Measurements from ENCODE around the gene TBC1D10B. TPM values are rescaled to one million over a fixed set of nuclear protein-coding genes. Genes with fewer than 3 reads are reported as not detected.
A peak's percentile ranks its signal among the peaks of the same experiment; 100 is the strongest.

Gene TBC1D10B
- total and polyA plus RNA-seq, 9 of the 15 experiments (the other 6 are each of a cell fraction or from before 2014, with no cell fraction given), result 2.2 to 55.4 (median 17.5) TPM

DNA sequence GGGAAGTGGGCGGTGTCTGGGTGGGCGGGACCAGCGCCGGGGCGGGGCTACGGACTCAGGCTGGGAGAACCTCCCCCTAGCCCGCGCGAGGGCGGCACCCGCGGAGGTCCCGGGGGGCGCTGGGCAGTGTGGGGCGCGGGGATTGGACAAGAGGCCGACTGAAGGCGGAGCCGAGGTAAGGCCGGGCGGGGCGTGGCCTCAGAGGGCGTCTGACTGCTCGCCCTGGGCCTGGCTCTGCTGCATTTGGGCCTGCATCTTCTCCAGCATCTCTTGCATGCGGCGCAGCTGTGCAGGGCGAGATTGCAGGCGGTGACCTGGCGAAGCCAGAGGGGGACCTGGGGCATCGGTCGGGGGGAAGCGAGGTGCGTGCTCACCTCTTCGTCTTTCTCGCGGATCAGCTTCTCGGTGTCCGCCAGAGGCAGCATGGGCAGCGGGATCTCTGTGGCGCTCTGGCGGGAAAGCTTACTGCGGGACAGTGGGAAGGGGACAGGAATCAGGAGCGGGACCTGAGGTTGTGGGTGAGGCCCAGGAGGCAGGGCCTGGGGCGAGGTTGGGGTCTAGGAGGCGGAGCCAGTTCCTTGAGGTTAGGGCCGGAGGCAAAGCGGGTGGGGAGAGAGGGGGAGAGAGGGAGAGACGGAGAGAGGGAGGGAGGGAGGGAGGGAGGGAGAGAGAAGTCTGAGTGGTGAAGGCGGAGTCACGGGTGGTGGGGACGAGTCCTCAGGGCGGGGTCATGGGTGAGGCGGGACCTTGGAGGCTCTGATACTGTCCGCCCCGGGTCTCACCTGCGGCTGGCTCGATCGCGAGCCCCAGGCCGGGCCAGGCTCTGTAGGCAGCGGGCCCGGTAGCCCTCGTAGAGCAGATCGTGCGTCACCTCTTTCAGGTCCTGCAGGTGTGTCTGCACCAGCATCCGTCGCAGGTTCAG lies 8.2 kb upstream of the TBC1D10B start (continued):
- TF ChIP-seq, protein P1, sequence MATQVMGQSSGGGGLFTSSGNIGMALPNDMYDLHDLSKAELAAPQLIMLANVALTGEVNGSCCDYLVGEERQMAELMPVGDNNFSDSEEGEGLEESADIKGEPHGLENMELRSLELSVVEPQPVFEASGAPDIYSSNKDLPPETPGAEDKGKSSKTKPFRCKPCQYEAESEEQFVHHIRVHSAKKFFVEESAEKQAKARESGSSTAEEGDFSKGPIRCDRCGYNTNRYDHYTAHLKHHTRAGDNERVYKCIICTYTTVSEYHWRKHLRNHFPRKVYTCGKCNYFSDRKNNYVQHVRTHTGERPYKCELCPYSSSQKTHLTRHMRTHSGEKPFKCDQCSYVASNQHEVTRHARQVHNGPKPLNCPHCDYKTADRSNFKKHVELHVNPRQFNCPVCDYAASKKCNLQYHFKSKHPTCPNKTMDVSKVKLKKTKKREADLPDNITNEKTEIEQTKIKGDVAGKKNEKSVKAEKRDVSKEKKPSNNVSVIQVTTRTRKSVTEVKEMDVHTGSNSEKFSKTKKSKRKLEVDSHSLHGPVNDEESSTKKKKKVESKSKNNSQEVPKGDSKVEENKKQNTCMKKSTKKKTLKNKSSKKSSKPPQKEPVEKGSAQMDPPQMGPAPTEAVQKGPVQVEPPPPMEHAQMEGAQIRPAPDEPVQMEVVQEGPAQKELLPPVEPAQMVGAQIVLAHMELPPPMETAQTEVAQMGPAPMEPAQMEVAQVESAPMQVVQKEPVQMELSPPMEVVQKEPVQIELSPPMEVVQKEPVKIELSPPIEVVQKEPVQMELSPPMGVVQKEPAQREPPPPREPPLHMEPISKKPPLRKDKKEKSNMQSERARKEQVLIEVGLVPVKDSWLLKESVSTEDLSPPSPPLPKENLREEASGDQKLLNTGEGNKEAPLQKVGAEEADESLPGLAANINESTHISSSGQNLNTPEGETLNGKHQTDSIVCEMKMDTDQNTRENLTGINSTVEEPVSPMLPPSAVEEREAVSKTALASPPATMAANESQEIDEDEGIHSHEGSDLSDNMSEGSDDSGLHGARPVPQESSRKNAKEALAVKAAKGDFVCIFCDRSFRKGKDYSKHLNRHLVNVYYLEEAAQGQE (IDR thresholded peaks at IDR 0.05; ENCODE audit: borderline replicate concordance), result no peak
- TF ChIP-seq, protein P1 (CRISPR knock-in tag; IDR thresholded peaks at IDR 0.05; ENCODE audit: low read depth), result no peak
- no peak for TF ChIP-seq POLR3G (IDR thresholded peaks at IDR 0.05; ENCODE audit: extremely low read depth, insufficient read length, insufficient replicate concordance)
- no peak for TF ChIP-seq PPARD (CRISPR knock-in tag; IDR thresholded peaks at IDR 0.05)
- TF ChIP-seq DNMT1 (IDR thresholded peaks at IDR 0.05), result 0 out of 2 replicates have a peak, but pooled peaks have one; percentile 70
- TF ChIP-seq, protein P2, sequence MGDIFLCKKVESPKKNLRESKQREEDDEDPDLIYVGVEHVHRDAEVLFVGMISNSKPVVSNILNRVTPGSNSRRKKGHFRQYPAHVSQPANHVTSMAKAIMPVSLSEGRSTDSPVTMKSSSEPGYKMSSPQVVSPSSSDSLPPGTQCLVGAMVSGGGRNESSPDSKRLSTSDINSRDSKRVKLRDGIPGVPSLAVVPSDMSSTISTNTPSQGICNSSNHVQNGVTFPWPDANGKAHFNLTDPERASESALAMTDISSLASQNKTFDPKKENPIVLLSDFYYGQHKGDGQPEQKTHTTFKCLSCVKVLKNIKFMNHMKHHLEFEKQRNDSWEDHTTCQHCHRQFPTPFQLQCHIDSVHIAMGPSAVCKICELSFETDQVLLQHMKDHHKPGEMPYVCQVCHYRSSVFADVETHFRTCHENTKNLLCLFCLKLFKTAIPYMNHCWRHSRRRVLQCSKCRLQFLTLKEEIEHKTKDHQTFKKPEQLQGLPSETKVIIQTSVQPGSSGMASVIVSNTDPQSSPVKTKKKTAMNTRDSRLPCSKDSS (IDR thresholded peaks at IDR 0.05; ENCODE audit: low read depth, partially characterized antibody), result no peak
- TF ChIP-seq RAD51 (IDR thresholded peaks at IDR 0.05; ENCODE audit: borderline replicate concordance, low read depth), result no peak
- TF ChIP-seq PHB2 (IDR thresholded peaks at IDR 0.05; ENCODE audit: low read depth), result no peak
- TF ChIP-seq POLR2G (IDR thresholded peaks at IDR 0.05; ENCODE audit: low read depth, low read length), result peak; percentile 70
- no peak for TF ChIP-seq EGR1 (conservative IDR thresholded peaks at IDR 0.05)
- TF ChIP-seq, protein P3, sequence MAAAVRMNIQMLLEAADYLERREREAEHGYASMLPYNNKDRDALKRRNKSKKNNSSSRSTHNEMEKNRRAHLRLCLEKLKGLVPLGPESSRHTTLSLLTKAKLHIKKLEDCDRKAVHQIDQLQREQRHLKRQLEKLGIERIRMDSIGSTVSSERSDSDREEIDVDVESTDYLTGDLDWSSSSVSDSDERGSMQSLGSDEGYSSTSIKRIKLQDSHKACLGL (CRISPR knock-in tag; IDR thresholded peaks at IDR 0.05; ENCODE audit: borderline replicate concordance, poor library complexity, severe bottlenecking), result no peak
- TF ChIP-seq PTRF (tag; IDR thresholded peaks at IDR 0.05), result no peak
- TF ChIP-seq RCOR1 (IDR thresholded peaks at IDR 0.05; ENCODE audit: borderline replicate concordance in 1 of 2, low read depth in 2 of 2, low read length in 2 of 2), result peak in 1 of 2 experiments; percentile 40; a peak in 2 of 4 replicates
- TF ChIP-seq SIN3B (IDR thresholded peaks at IDR 0.05; ENCODE audit: low read depth), result no peak; the same call in 1 of the 2 replicates
- no peak for TF ChIP-seq NR3C1 (CRISPR knock-in tag; IDR thresholded peaks at IDR 0.05)
- no peak for TF ChIP-seq SRSF7 (optimal IDR thresholded peaks at IDR 0.05; ENCODE audit: low read depth, low read length)
- TF ChIP-seq MCM3 (IDR thresholded peaks at IDR 0.05), result no peak
- 0 out of 2 replicates have a peak, but pooled peaks have one; percentile 11 for TF ChIP-seq STAG1 (CRISPR knock-in tag; IDR thresholded peaks at IDR 0.05; ENCODE audit: borderline replicate concordance)

Measured in K562 (cell line).